Tibial nerve (tissue), 4 donors: Measurements from ENCODE around the gene SPATA20. TPM values are rescaled to one million over a fixed set of nuclear protein-coding genes. Genes with fewer than 3 reads are reported as not detected.

Experiments
- DNase-seq, 2 donors: peaks; one replicate each; pipeline ENCODE4 v3.0.0-alpha.2; 2019; ENCODE audit warnings: low spot score in 2 of 2
- H3K27ac ChIP-seq, 4 donors: fragments of 200-600 bp; sonication (generic) in 3 of 4; one replicate each; pipeline ENCODE4 v1.5.1; 2017 to 2019; ENCODE audit warnings: mild to moderate bottlenecking in 1 of 4
- H3K27me3 ChIP-seq, 2 donors: fragments of 200-600 bp; sonication (generic) in 1 of 2; one replicate each; pipeline versions ENCODE4 v1.5.1 to v1.6.0; 2017 to 2019
- H3K36me3 ChIP-seq, 3 donors: fragments of 200-600 bp; sonication (generic); one replicate each; pipeline ENCODE4 v1.5.1; 2018 to 2019
- H3K4me1 ChIP-seq, 4 donors: fragments of 200-600 bp; sonication (generic) in 3 of 4; one replicate each; pipeline ENCODE4 v1.5.1; 2017 to 2019
- H3K4me3 ChIP-seq, 4 donors: fragments of 200-600 bp; sonication (generic) in 3 of 4; one replicate each; pipeline ENCODE4 v1.5.1; 2017 to 2019; ENCODE audit warnings: mild to moderate bottlenecking in 1 of 4, moderate library complexity in 1 of 4
- H3K9me3 ChIP-seq, 4 donors: fragments of 200-600 bp; sonication (generic) in 3 of 4; one replicate each; pipeline ENCODE4 v1.5.1; 2017 to 2019
- EP300 ChIP-seq, 2 donors: sonication (generic); formaldehyde crosslinking; IDR thresholded peaks; one replicate each; pipeline ENCODE4 v1.6.1; 2017; ENCODE audit warnings: antibody characterized with exemption in 2 of 2, mild to moderate bottlenecking in 1 of 2
- POLR2A ChIP-seq, 2 donors: fragments of 450-650 bp; IDR thresholded peaks; one replicate each; pipeline ENCODE4 v1.6.1; 2017; ENCODE audit warnings: antibody characterized with exemption in 2 of 2, mild to moderate bottlenecking in 2 of 2, moderate library complexity in 2 of 2
- WGBS, 2 donors: methylation state at CpG; one replicate each; pipeline ENCODE4 v1.1.5; 2018; 5-methylcytosine and 5-hydroxymethylcytosine counted together
- total RNA-seq, 4 donors: library from RNA; depleted of rRNA; stranded (reverse); fragments of >200 nt; gene quantifications; one replicate each; pipeline ENCODE4 v1.1.0, GENCODE V29; 2016
- TF ChIP-seq, protein P1 (sequence below), 5 experiments: fragments of 200-600 bp in 3 of 5; fragments of 450-650 bp in 2 of 5; sonication (generic) in 3 of 5; IDR thresholded peaks; one replicate each; pipeline ENCODE4 v1.5.1; 2016 to 2019; ENCODE audit warnings: antibody characterized with exemption in 5 of 5, mild to moderate bottlenecking in 3 of 5, moderate library complexity in 2 of 5

Gene SPATA20
- total RNA-seq, 4 donors from 2014 or later = 80.8 to 151 (median 89.6) TPM

DNA sequence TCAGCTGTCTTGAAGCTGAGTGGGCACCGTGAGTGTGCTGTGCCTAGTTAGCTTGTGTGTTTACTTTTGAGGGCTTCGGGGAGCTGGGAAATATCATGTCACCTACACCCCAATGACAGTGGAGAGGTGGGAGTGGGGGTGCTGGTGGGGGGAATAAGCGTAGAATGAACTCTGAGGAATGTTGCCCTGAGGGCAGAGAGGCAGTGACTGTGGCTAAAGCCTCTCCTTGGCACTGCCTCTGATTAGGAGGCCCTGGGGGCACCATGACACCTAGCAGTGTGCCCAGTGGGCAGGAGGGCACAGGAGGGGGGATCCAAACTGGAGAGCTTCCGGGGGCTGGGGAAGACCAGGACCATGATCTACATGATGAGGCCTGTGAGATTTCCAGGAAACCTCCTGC, 38.4 kb downstream of the SPATA20 start:
- 89 to 97% methylated on average over 3 of the region's 4 CpGs for WGBS, 2 donors
- H3K4me1 ChIP-seq = peaks cover 0 to 23% (median 2%) of the 10 kb centered on the region in 4 donors
- H3K27me3 ChIP-seq = no peaks in the 10 kb centered on the region
- DNase-seq = no peak
- no peaks in the 10 kb centered on the region for H3K36me3 ChIP-seq
- TF ChIP-seq, protein P1, sequence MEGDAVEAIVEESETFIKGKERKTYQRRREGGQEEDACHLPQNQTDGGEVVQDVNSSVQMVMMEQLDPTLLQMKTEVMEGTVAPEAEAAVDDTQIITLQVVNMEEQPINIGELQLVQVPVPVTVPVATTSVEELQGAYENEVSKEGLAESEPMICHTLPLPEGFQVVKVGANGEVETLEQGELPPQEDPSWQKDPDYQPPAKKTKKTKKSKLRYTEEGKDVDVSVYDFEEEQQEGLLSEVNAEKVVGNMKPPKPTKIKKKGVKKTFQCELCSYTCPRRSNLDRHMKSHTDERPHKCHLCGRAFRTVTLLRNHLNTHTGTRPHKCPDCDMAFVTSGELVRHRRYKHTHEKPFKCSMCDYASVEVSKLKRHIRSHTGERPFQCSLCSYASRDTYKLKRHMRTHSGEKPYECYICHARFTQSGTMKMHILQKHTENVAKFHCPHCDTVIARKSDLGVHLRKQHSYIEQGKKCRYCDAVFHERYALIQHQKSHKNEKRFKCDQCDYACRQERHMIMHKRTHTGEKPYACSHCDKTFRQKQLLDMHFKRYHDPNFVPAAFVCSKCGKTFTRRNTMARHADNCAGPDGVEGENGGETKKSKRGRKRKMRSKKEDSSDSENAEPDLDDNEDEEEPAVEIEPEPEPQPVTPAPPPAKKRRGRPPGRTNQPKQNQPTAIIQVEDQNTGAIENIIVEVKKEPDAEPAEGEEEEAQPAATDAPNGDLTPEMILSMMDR (IDR thresholded peaks at IDR 0.05) = no peak
- TF ChIP-seq EP300 (IDR thresholded peaks at IDR 0.05) = no peak
- H3K4me3 ChIP-seq = no peak overlapping the region
- no peaks in the 10 kb centered on the region for H3K9me3 ChIP-seq
- no peak overlapping the region for H3K27ac ChIP-seq

DNA sequence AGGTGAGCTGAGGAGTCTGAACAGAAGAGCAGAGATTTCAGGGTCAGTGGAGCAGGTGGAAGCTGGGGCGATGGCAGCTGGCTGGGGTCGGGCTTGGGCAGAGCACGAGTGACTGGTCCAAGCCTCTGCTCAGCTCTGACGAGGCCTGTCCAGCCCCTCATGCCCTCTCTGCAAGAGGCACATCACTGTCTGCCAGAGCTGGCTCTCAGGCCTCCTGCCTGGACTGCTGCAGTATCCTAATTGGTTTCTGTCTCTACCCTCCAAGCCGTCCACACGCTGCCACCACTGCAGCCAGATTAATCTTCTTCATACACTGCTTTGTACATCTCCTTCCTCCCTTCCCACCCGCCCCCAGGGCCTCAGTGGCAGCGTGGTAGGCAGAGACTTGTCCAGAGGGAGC, 38.9 kb downstream of the SPATA20 start:
- H3K36me3 ChIP-seq = no peaks in the 10 kb centered on the region
- peaks cover 0 to 28% (median 2%) of the 10 kb centered on the region in 4 donors for H3K4me1 ChIP-seq
- H3K9me3 ChIP-seq = no peaks in the 10 kb centered on the region
- TF ChIP-seq, protein P1 (IDR thresholded peaks at IDR 0.05) = no peak
- TF ChIP-seq POLR2A (IDR thresholded peaks at IDR 0.05) = no peak
- TF ChIP-seq EP300 (IDR thresholded peaks at IDR 0.05) = no peak
- WGBS, 2 donors = 75 to 78% methylated on average over 5 to 8 of the region's 8 CpGs
- no peak overlapping the region for H3K4me3 ChIP-seq
- H3K27me3 ChIP-seq = no peaks in the 10 kb centered on the region
- no peak for DNase-seq
- no peak overlapping the region for H3K27ac ChIP-seq

DNA sequence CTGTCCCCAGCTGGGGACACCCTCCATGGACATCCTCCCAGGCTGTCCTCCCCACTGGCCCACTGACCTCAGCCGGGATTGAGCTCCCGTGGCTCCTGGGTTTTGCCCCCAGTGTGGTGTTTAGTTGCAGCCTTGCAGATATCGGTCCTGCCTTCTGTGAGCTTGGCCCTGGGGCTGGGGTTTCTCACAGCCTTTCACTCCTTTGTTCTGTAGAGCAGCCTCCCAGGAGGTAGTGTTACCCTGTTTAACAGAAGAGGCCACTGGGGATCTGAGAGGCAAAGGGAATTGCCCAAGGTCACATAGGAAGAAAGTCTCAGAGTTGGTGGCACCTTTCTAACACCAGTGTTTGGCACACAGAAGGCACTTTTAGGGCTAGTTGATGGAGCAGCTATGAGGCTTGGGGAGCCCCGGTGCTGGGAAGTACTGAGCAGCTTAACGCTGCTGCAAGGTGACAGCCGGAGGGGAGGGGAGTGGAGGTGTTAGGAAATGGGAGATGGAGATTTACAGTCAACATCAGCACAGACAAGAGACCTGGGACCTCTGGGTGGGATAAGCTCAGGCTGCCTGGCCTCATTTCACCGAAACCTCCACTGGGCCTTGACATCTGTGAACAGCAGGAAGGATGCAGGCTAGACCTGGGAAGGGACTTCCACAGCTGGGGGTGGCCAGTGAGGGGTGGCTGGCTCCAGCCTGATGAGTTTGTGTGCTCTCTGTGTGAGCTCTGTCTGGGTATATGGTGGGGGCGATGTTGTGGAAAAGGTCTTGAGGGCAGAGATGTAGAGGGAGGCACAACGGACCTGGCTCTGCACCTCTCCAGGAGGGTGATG, 39.7 kb downstream of the SPATA20 start:
- peaks cover 0 to 31% (median 2%) of the 10 kb centered on the region in 4 donors for H3K4me1 ChIP-seq
- no peaks in the 10 kb centered on the region for H3K9me3 ChIP-seq
- H3K27ac ChIP-seq = no peak overlapping the region
- no peak for DNase-seq
- TF ChIP-seq, protein P1 (IDR thresholded peaks at IDR 0.05) = no peak
- TF ChIP-seq EP300 (IDR thresholded peaks at IDR 0.05) = no peak
- no peak for TF ChIP-seq POLR2A (IDR thresholded peaks at IDR 0.05)
- H3K4me3 ChIP-seq = no peak overlapping the region
- H3K36me3 ChIP-seq = no peaks in the 10 kb centered on the region
- H3K27me3 ChIP-seq = no peaks in the 10 kb centered on the region
- WGBS, 2 donors = 81 to 86% methylated on average over 9 of the region's 9 CpGs

DNA sequence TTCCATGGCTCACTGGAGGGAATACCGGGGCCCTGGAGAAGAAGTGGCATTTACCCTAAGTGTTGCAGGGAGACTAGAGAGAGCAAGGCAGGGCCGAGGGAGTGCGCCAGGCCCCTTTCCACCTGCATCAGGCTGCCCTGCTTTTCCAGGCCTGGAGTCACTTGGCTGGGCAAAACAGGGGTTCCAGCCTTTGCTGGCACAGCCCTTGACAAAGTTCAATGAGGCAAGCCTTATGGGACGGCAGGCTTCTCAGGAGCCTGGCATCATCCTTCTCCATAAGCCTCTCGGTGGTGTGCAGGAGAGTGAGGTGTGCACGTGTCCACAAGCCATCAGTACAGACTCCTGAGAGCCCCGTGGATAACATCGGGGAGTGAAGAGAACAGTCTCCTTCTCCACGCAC, 40.6 kb downstream of the SPATA20 start:
- DNase-seq = no peak
- Histone ChIP-seq H3K4me3 (no peak overlapping the region), H3K9me3 (no peaks in the 10 kb centered on the region), H3K4me1 (peaks cover 0 to 31% (median 2%) of the 10 kb centered on the region in 4 donors), H3K36me3 (no peaks in the 10 kb centered on the region), H3K27ac (no peak overlapping the region), H3K27me3 (no peaks in the 10 kb centered on the region)
- WGBS, 2 donors = 78 to 92% methylated on average over 6 to 9 of the region's 9 CpGs
- TF ChIP-seq POLR2A (IDR thresholded peaks at IDR 0.05) (no peak), EP300 (IDR thresholded peaks at IDR 0.05) (no peak)
- TF ChIP-seq, protein P1 (IDR thresholded peaks at IDR 0.05) = no peak

GRCh38 chr17:50588391-50589049, 41.5 kb downstream of the SPATA20 start:
- Histone ChIP-seq H3K9me3 (no peaks in the 10 kb centered on the region), H3K27me3 (no peaks in the 10 kb centered on the region), H3K36me3 (no peaks in the 10 kb centered on the region), H3K27ac (no peak overlapping the region), H3K4me3 (no peak overlapping the region), H3K4me1 (peaks cover 0 to 31% (median 2%) of the 10 kb centered on the region in 4 donors)
- TF ChIP-seq, protein P1 (IDR thresholded peaks at IDR 0.05) = no peak
- TF ChIP-seq POLR2A (IDR thresholded peaks at IDR 0.05) = no peak
- no peak for TF ChIP-seq EP300 (IDR thresholded peaks at IDR 0.05)
- 46 to 64% methylated on average over 15 to 18 of the region's 18 CpGs for WGBS, 2 donors
- no peak for DNase-seq
